Spleen (tissue), 11 donors: ENCODE results near the gene MCM3AP. TPM values are rescaled to one million over a fixed set of nuclear protein-coding genes. Genes with fewer than 3 reads are reported as not detected.

Experiments
- DNase-seq: peaks from one replicate; pipeline ENCODE4 v3.0.0-alpha.2; 2020
- H3K27ac ChIP-seq, 8 donors: fragments of 200-600 bp; sonication (generic) in 7 of 8; 1 replicate in 4 of 8; 2 replicates in 4 of 8; pipeline versions ENCODE4 v1.5.0 to v1.8.0; 2016 to 2021; ENCODE audit warnings: inconsistent platforms in 4 of 8, mild to moderate bottlenecking in 4 of 8, moderate library complexity in 1 of 8
- H3K27me3 ChIP-seq, 7 donors: fragments of 200-600 bp; sonication (generic) in 6 of 7; replicated peaks in 1 of 7; 1 replicate in 4 of 7; 2 replicates in 3 of 7; pipeline versions ENCODE4 v1.5.0 to v1.8.0; 2016 to 2021; ENCODE audit warnings: inconsistent platforms in 3 of 7, mild to moderate bottlenecking in 1 of 7
- H3K36me3 ChIP-seq, 6 donors: fragments of 200-600 bp; sonication (generic) in 5 of 6; 1 replicate in 4 of 6; 2 replicates in 2 of 6; pipeline versions ENCODE4 v1.5.0 to v1.8.0; 2016 to 2021; ENCODE audit warnings: inconsistent platforms in 2 of 6
- H3K4me1 ChIP-seq, 6 donors: fragments of 200-600 bp; sonication (generic) in 5 of 6; 1 replicate in 3 of 6; 2 replicates in 3 of 6; pipeline versions ENCODE4 v1.5.0 to v1.8.0; 2016 to 2021; ENCODE audit warnings: inconsistent platforms in 3 of 6
- H3K4me3 ChIP-seq, 8 donors: fragments of 200-600 bp; sonication (generic) in 7 of 8; 1 replicate in 4 of 8; 2 replicates in 4 of 8; pipeline versions ENCODE4 v1.5.0 to v1.8.0; 2016 to 2021; ENCODE audit warnings: inconsistent platforms in 4 of 8, mild to moderate bottlenecking in 4 of 8, moderate library complexity in 2 of 8
- H3K9me3 ChIP-seq, 8 donors: fragments of 200-600 bp; sonication (generic) in 7 of 8; 1 replicate in 4 of 8; 2 replicates in 4 of 8; pipeline versions ENCODE4 v1.5.0 to v1.8.0; 2016 to 2021; ENCODE audit warnings: inconsistent platforms in 4 of 8
- CTCF ChIP-seq, 11 experiments: fragments of 200-600 bp in 7 of 11; fragments of 450-650 bp in 4 of 11; sonication (generic) in 4 of 11; IDR thresholded peaks in 8 of 11; conservative IDR thresholded peaks in 3 of 11; 1 replicate in 7 of 11; 2 replicates in 4 of 11; pipeline versions ENCODE4 v1.4.0 to v1.8.0; 2016 to 2021; ENCODE audit warnings: antibody characterized with exemption in 11 of 11, inconsistent platforms in 4 of 11, mild to moderate bottlenecking in 1 of 11
- POLR2A ChIP-seq, 3 donors: fragments of 450-650 bp; IDR thresholded peaks; one replicate each; pipeline ENCODE4 v1.5.1; 2017; ENCODE audit warnings: antibody characterized with exemption in 3 of 3, mild to moderate bottlenecking in 1 of 3
- POLR2AphosphoS5 ChIP-seq, 3 donors: sonication (generic); formaldehyde crosslinking; IDR thresholded peaks; one replicate each; pipeline ENCODE4 v1.5.1; 2017; ENCODE audit warnings: antibody characterized with exemption in 3 of 3
- WGBS, 5 donors: extraction: QIAGEN DNeasy Blood & Tissue Kit in 3 of 5; methylation state at CpG; one replicate each; pipeline versions ENCODE4 v1.1.5 to v1.1.7; 2013 to 2018; 5-methylcytosine and 5-hydroxymethylcytosine counted together
- intact Hi-C: fragments of 100-400 bp; cut with DNase I; formaldehyde crosslinking; loops from one replicate; pipeline ENCODE4 v1.15.0; 2023; ENCODE audit warnings: low total_unique reads
- polyA plus RNA-seq, 3 donors: library from polyadenylated mRNA; stranded (reverse); fragments of 200-250 nt; gene quantifications; one replicate each; pipeline ENCODE4 v1.2.1, GENCODE V29; 2013
- total RNA-seq, 7 donors: library from RNA; depleted of rRNA in 3 of 7; stranded (reverse); fragments of >200 nt in 3 of 7; fragmentation: NEBNext Ultra II Directional in 4 of 7; extraction: Animal tissue kit (Norgen Biotek cat#: 25700) in 4 of 7; gene quantifications; one replicate each; pipeline versions ENCODE4 v1.1.0 to v1.2.1, GENCODE V29; 2016 to 2021
- donor health status: healthy with polysubstance abuse.
- donor health status: DM: no; HTN: no; CAD: no; lungs with moderate emphysema.
- donor health status: DM: no; HTN: no; CAD: no.
- donor health status: Bipolar disorder and iron deficiency.
- donor health status: healthy.
- donor health status: DM: no; HTN: no; CAD: no.
- donor health status: DM: yes; HTN: yes; CAD: no.

Gene MCM3AP
- total and polyA plus RNA-seq, 10 donors = 35.2 to 144 (median 103) TPM

- 74 to 90% (median 86%) methylated on average over 7 of the region's 7 CpGs for WGBS, 5 donors
- H3K9me3 ChIP-seq = no peaks in the 10 kb centered on the region
- intact Hi-C loops = no loop called here
- H3K4me1 ChIP-seq = peaks cover 0 to 29% (median 2%) of the 10 kb centered on the region in 6 donors
- no peak for DNase-seq
- H3K27me3 ChIP-seq = peaks cover 0 to 3% (median 0%) of the 10 kb centered on the region in 7 donors
- TF ChIP-seq POLR2A (IDR thresholded peaks at IDR 0.05) (no peak), POLR2AphosphoS5 (IDR thresholded peaks at IDR 0.05) (no peak), CTCF (IDR thresholded peaks at IDR 0.05 in 8 of 11, conservative IDR thresholded peaks at IDR 0.05 in 3 of 11) (no peak)
- H3K27ac ChIP-seq = no peak overlapping the region
- H3K36me3 ChIP-seq = peaks cover 0 to 38% (median 4%) of the 10 kb centered on the region in 6 donors
- H3K4me3 ChIP-seq = no peak overlapping the region
These were observed 97.6 kb downstream of the MCM3AP start for GRCh38 chr21:46187814-46188213.

GRCh38 chr21:46187261-46187660 is 98.2 kb downstream of the MCM3AP start:
- intact Hi-C loops = no loop called here
- TF ChIP-seq POLR2AphosphoS5 (IDR thresholded peaks at IDR 0.05) = no peak
- TF ChIP-seq POLR2A (IDR thresholded peaks at IDR 0.05) = no peak
- TF ChIP-seq CTCF (IDR thresholded peaks at IDR 0.05 in 8 of 11, conservative IDR thresholded peaks at IDR 0.05 in 3 of 11) = no peak
- peaks cover 0 to 33% (median 2%) of the 10 kb centered on the region in 6 donors for H3K4me1 ChIP-seq
- DNase-seq = no peak
- peaks cover 0 to 33% (median 2%) of the 10 kb centered on the region in 6 donors for H3K36me3 ChIP-seq
- H3K9me3 ChIP-seq = no peaks in the 10 kb centered on the region
- WGBS, 5 donors = 90 to 95% (median 91%) methylated on average over 8 of the region's 8 CpGs
- no peak overlapping the region for H3K4me3 ChIP-seq
- H3K27ac ChIP-seq = no peak overlapping the region
- H3K27me3 ChIP-seq = peaks cover 0 to 7% (median 0%) of the 10 kb centered on the region in 7 donors

- Histone ChIP-seq H3K9me3 (no peaks in the 10 kb centered on the region), H3K27ac (peak overlapping the region in 6 of 8 donors; percentile 77 to 89 (median 84)), H3K4me1 (peaks cover 0 to 33% (median 2%) of the 10 kb centered on the region in 6 donors), H3K27me3 (peaks cover 0 to 7% (median 0%) of the 10 kb centered on the region in 7 donors), H3K4me3 (peak overlapping the region in 2 of 8 donors; percentile 58 to 81), H3K36me3 (peaks cover 0 to 17% (median 0%) of the 10 kb centered on the region in 6 donors)
- DNase-seq = no peak
- intact Hi-C loops = no loop called here
- 67 to 71% (median 68%) methylated on average over 7 of the region's 7 CpGs for WGBS, 5 donors
- TF ChIP-seq CTCF (IDR thresholded peaks at IDR 0.05 in 8 of 11, conservative IDR thresholded peaks at IDR 0.05 in 3 of 11) = no peak
- no peak for TF ChIP-seq POLR2AphosphoS5 (IDR thresholded peaks at IDR 0.05)
- TF ChIP-seq POLR2A (IDR thresholded peaks at IDR 0.05) = no peak
These were observed 99.7 kb downstream of the MCM3AP start for GRCh38 chr21:46185716-46186115.

Other genes with a start within 250 kb of the MCM3AP start
- 100 to 1,000 TPM; 105 to 259 (median 198) TPM for gene COL6A2, start 187.5 kb downstream of the MCM3AP start, total RNA-seq
- gene COL6A2, start 187.5 kb downstream of the MCM3AP start, polyA plus RNA-seq = 100 to 1,000 TPM; 101 to 244 (median 110) TPM
- 1 to 10 TPM in 1 of 7 donors, under 1 TPM in 1, not detected in 5; 0.81 to 1.7 TPM for gene FTCD, start 130.0 kb downstream of the MCM3AP start, total RNA-seq
- gene FTCD, start 130.0 kb downstream of the MCM3AP start, polyA plus RNA-seq = 1 to 10 TPM in 1 of 3 donors, under 1 TPM in 2; 0.35 to 2.8 (median 0.38) TPM
- 10 to 100 TPM in 2 of 7 donors, 1 to 10 TPM in 5; 4.4 to 10.5 (median 7.7) TPM for gene SPATC1L, start 101.2 kb downstream of the MCM3AP start, total RNA-seq
- 10 to 100 TPM; 10.8 to 13.4 (median 13.1) TPM for gene SPATC1L, start 101.2 kb downstream of the MCM3AP start, polyA plus RNA-seq
- gene LSS, start 56.8 kb downstream of the MCM3AP start, total RNA-seq = 10 to 100 TPM; 18.2 to 31.2 (median 28.8) TPM
- gene LSS, start 56.8 kb downstream of the MCM3AP start, polyA plus RNA-seq = 10 to 100 TPM in 1 of 3 donors, 1 to 10 TPM in 2; 6.3 to 17.5 (median 9.8) TPM
- gene YBEY, start 731 bp upstream of the MCM3AP start, total RNA-seq = 10 to 100 TPM in 5 of 7 donors, 1 to 10 TPM in 2; 7.8 to 20.6 (median 12.0) TPM
- gene YBEY, start 731 bp upstream of the MCM3AP start, polyA plus RNA-seq = 10 to 100 TPM; 18.3 to 32.0 (median 30.2) TPM
- gene C21orf58, start 38.3 kb upstream of the MCM3AP start, total RNA-seq = 1 to 10 TPM; 3.6 to 5.8 (median 4.7) TPM
- 1 to 10 TPM; 1.4 to 3.1 (median 2.2) TPM for gene C21orf58, start 38.3 kb upstream of the MCM3AP start, polyA plus RNA-seq
- gene PCNT, start 38.5 kb upstream of the MCM3AP start, total RNA-seq = 10 to 100 TPM; 31.4 to 43.7 (median 37.1) TPM
- 10 to 100 TPM in 1 of 3 donors, 1 to 10 TPM in 2; 6.4 to 10.8 (median 7.8) TPM for gene PCNT, start 38.5 kb upstream of the MCM3AP start, polyA plus RNA-seq
- gene DIP2A, start 173.3 kb upstream of the MCM3AP start, total RNA-seq = 10 to 100 TPM; 50.1 to 96.7 (median 68.6) TPM
- gene DIP2A, start 173.3 kb upstream of the MCM3AP start, polyA plus RNA-seq = 10 to 100 TPM; 14.7 to 22.2 (median 22.1) TPM